Stimulated activated naive CD8-positive, alpha-beta T cell treated with anti-CD3 and anti-CD28 coated beads, Interleukin-15, Interleukin-2, amounts not matched to agents 100 ng/mL and 50 ng/mL, for 24 hours (primary cell): Measurements from ENCODE around the gene SPATA2L.

Experiments
- H3K27ac Mint-ChIP-seq: one replicate; pipeline ENCODE4 v1.8.0; 2021; ENCODE audit warnings: mild to moderate bottlenecking, mixed read lengths
- H3K27me3 Mint-ChIP-seq: one replicate; pipeline ENCODE4 v1.8.0; 2021; ENCODE audit warnings: mixed read lengths
- H3K36me3 Mint-ChIP-seq: one replicate; pipeline ENCODE4 v1.8.0; 2021; ENCODE audit warnings: low read depth, mixed read lengths
- H3K4me1 Mint-ChIP-seq: one replicate; pipeline ENCODE4 v1.8.0; 2021; ENCODE audit warnings: low read depth, mixed read lengths
- H3K4me3 Mint-ChIP-seq: one replicate; pipeline ENCODE4 v1.8.0; 2021; ENCODE audit warnings: mild to moderate bottlenecking, mixed read lengths
- H3K9me3 Mint-ChIP-seq: one replicate; pipeline ENCODE4 v1.8.0; 2021; ENCODE audit warnings: mixed read lengths

The SPATA2L gene

DNA sequence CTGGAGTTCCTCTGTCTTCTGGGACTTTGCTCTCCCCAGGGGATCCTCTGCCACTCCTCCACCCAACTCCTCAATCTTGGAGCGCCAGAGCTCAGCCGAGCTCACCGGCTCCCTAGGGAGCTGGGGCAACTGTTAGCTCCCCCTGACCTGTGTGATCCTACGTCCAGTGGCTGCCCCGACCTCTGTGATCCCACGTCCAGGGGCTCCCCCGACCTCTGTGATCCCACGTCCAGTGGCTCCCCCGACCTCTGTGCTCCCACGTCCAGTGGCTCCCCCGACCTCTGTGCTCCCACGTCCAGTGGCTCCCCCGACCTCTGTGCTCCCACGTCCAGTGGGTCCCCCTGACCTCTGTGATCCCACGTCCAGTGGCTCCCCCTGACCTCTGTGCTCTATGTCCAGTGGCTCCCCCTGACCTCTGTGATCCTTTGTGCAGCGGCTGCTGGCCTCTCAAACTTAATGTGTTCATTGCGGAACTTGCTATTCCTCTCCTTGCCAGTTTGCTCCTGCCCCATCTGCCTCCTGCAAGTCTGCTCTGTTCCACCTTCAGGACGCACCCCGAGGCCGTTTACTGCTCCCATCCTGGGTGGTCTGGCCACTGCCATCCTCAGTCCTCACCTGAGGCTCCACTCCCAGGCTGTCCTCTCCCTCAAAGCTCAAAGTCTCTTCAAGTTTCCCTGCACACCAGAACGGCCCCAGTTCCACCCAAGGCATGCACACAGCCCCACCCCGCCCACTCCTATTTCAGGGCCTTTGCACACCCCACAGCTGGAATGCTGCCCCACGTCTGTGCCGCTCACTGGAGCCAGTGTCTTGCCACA is 16.4 kb upstream of the SPATA2L start:
- Mint-ChIP-seq H3K4me1 (peaks cover 48% of the 10 kb centered on the region), H3K9me3 (no peaks in the 10 kb centered on the region), H3K27ac (no peak overlapping the region), H3K27me3 (no peaks in the 10 kb centered on the region), H3K4me3 (no peak overlapping the region), H3K36me3 (peaks cover 27% of the 10 kb centered on the region)

DNA sequence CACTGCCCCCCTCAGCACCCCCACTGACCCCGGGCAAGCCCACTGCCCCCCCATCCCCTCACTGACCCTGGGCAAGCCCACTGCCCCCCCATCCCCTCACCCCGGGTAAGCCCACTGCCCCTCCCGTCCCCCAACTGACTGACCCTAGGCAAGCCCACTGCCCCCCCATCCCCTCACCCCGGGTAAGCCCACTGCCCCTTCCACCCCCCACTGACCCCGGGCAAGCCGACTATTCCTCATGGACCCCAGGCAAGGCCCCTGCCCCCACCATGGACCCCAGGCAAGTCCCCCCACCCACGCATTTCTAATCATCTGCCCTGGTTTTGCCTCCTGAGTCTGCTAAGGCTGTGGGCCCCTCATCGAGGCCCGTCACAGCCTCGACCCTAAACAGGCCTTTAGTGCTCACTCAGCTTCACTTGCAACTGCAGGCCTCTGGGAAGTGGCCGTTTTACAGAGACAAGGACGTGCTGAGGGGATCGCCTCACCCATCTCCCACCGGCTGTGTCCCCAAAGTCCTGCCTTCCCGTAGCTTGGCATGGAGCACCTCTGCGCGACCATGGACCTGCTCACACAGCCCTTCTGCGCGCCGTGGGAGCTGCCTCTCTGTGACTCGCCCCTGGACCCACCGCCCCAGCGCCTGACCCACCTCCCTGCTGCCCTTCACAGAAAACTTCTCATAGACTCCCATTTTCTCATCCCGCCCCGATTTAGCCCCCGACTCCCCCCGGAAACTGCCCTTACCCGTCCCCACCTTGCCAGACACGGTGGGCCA is 15.6 kb upstream of the SPATA2L start:
- peaks cover 23% of the 10 kb centered on the region for H3K36me3 Mint-ChIP-seq
- H3K4me3 Mint-ChIP-seq = no peak overlapping the region
- no peak overlapping the region for H3K27ac Mint-ChIP-seq
- H3K27me3 Mint-ChIP-seq = no peaks in the 10 kb centered on the region
- H3K4me1 Mint-ChIP-seq = peaks cover 42% of the 10 kb centered on the region
- no peaks in the 10 kb centered on the region for H3K9me3 Mint-ChIP-seq

DNA sequence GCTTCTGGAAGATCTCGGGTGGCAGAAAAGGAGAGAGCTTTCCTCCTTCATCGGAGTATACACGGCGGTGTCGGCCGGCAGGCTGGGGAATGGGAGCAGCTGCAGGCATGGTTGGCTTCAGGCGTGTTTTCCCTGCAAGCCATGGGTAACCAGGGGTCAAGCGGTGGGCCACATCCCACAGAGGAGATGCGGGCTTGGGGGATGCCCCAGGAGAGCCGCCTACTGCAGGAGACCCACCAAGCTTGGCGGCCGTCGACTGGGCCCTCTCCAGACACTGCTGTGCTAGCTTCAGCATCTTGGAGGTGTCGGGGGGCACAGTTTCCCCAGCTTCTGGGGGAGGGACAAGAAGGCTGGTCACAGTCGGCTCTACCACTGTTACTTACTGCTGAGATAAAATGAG is 15.0 kb upstream of the SPATA2L start:
- no peaks in the 10 kb centered on the region for H3K27me3 Mint-ChIP-seq
- no peak overlapping the region for H3K4me3 Mint-ChIP-seq
- no peak overlapping the region for H3K27ac Mint-ChIP-seq
- no peaks in the 10 kb centered on the region for H3K9me3 Mint-ChIP-seq
- H3K36me3 Mint-ChIP-seq = peaks cover 23% of the 10 kb centered on the region
- H3K4me1 Mint-ChIP-seq = peaks cover 42% of the 10 kb centered on the region

DNA sequence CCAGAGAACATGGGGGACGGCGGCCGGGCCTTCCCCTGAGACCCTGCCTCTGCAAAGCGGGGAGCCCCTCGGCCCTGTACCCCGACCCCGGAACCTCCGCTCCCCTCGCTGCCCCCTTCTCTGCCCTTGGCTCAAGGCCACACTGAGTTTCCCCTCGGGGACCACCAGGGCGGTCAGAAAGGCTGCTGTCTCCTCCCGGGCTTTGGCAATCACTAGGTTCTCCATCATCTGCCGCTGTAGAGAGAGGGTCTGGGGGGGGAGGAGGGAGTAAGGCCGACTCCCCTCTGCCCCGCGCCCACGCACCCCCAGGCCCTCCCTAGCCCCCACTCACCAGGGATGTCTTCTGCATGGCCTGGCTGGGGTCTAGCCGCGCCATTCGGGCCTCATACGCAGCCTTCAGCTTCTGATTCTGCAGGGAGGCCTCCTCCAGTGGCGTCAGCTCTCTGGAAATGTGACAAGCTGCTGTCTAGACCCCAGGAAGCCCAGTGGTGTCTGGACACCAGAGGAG is 10.8 kb upstream of the SPATA2L start:
- H3K36me3 Mint-ChIP-seq = peaks cover 20% of the 10 kb centered on the region
- H3K27me3 Mint-ChIP-seq = no peaks in the 10 kb centered on the region
- H3K4me3 Mint-ChIP-seq = peak overlapping the region; percentile 81
- no peaks in the 10 kb centered on the region for H3K9me3 Mint-ChIP-seq
- peak overlapping the region; percentile 65 for H3K27ac Mint-ChIP-seq
- H3K4me1 Mint-ChIP-seq = peaks cover 14% of the 10 kb centered on the region

DNA sequence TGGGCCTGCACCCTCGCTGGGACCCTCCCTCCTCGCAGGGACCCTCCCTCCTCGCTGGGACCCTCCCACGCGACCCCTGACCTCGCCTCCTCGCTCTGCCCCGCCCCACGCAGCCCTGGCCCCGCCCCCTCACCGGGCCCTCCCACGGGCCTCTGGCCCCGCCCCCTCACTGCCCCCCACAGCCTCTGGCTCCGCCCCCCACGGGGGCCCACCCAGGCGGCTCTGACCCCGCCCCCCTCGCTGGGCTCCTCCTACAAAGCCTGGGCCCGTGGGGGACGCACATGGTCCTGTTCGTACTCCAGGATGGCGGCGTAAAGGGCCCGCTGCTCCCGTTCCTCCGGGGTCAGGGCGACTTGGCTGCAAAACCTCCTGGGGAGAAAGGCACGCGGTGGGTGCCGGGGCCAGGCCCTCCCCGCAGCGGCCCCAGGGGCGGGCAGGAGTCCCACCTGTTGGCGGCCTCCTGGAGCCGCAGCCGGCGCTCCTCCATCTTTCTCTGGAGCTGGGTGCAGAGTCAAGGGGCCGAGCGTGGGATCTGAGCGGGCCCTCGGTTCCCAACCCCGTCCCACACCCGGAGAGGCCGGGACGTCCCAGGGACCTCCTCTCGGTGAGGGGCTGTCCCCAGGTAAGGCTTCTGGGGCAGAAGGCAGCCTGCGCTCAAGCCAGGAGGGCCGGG is 10.2 kb upstream of the SPATA2L start:
- Mint-ChIP-seq H3K4me1 (peaks cover 12% of the 10 kb centered on the region), H3K36me3 (peaks cover 17% of the 10 kb centered on the region), H3K4me3 (peak overlapping the region; percentile 81), H3K27ac (peak overlapping the region; percentile 65), H3K9me3 (no peaks in the 10 kb centered on the region), H3K27me3 (no peaks in the 10 kb centered on the region)

DNA sequence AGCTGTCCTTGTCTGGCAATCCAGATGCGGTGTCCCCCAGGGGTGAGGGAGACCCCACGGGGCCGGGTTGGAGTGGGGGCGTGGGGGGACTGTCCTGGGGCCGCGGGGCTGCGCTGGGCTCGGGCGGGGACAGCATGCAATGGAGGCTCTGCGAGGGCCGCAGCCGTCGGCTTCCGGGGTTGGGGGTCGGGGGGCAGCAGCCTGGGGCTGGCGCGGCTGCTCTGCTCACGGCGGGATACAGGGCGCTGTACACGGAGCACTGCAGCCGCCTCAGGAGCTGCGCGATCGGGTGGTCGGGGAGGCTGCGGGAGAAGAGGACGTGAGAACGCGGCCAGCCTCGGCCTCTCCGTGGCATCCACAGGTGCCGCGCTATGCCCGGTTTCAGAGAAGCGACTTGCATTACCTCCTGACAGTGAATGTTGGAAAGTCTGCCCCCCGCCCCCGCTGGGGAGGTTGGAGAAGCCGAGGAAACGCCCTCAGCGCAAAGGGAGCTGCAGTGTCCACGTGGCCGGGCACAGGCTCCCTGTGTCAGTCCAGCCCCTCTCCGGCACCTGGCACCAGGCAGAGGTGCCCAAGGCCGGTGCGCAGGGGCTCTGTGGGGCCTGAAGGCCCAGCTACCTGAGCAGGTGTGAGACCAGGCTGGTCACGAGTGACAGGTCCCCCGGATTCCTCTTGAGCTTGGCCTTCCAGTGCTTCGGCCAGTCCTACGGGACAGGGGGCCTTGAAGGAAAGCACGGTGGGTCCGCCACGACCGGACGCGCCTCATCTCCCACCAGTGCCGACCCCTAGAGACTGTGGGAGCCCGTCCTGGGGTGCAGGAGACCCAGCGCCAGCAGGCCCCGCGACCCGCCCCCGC is 9.4 kb upstream of the SPATA2L start:
- Mint-ChIP-seq H3K27me3 (no peaks in the 10 kb centered on the region), H3K4me1 (peaks cover 18% of the 10 kb centered on the region), H3K27ac (no peak overlapping the region), H3K4me3 (no peak overlapping the region), H3K9me3 (no peaks in the 10 kb centered on the region), H3K36me3 (peaks cover 12% of the 10 kb centered on the region)

DNA sequence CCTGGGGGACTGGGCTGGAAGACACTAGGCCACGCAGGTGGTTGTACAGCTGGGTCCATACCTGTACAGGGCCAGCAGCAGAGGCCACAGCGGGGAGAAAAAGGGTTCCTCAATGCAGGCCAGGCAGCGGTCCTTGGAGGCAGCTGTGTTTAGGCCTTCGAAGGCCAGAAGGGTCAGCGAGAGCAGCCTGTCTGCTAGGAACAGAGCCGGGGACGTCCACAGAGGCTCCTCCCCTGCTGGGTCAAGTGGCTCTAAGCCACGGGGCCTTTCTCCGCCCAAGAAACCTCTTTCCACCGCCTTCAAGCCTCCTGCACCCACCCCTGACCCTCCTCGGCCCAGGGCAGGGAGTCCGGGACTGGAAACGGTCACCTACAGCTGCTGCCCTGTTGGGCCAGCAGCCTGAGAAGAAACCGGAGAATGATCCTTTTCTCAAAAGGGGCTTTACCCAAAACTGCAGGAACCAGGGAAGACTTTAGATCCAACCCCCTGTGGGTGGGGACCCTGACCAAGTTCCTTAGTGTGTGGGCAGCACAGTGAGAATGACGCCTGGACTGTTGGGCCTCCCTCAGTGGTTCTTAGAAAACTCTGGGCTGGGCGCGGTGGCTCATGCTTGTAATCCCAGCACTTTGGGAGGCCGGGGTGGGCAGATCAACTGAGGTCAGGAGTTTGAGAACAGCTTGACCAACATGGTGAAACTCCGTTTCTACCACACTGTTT is 8.4 kb upstream of the SPATA2L start:
- Mint-ChIP-seq H3K27ac (no peak overlapping the region), H3K9me3 (no peaks in the 10 kb centered on the region), H3K27me3 (no peaks in the 10 kb centered on the region)

DNA sequence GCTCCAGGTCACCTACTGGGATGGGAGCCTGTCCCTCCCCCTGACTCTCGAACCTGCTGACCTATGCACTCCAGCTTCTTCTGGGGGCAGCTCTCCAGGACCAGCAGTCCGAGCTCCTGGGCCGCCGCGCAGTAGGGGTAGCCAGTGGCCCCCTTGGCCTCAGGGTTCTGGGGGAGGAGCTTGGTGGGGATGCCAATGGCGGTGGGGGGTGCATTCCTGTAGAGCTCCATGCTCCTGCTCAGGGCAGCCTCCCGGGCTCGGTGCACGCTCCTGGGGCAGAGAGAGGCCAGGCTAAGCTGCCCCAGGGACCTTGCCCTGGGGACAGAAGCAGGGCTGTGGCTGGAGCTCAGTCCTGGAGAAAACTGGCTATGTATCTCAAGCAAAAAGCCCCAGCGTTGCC is 7.7 kb upstream of the SPATA2L start:
- H3K4me3 Mint-ChIP-seq = no peak overlapping the region
- peaks cover 11% of the 10 kb centered on the region for H3K4me1 Mint-ChIP-seq
- H3K27ac Mint-ChIP-seq = no peak overlapping the region
- no peaks in the 10 kb centered on the region for H3K27me3 Mint-ChIP-seq
- no peaks in the 10 kb centered on the region for H3K9me3 Mint-ChIP-seq
- H3K36me3 Mint-ChIP-seq = peaks cover 2% of the 10 kb centered on the region

More for the DNA sequence above, 8.4 kb upstream of the SPATA2L start:
- H3K4me1 Mint-ChIP-seq = peaks cover 19% of the 10 kb centered on the region
- H3K4me3 Mint-ChIP-seq = no peak overlapping the region
- H3K36me3 Mint-ChIP-seq = peaks cover 9% of the 10 kb centered on the region

DNA sequence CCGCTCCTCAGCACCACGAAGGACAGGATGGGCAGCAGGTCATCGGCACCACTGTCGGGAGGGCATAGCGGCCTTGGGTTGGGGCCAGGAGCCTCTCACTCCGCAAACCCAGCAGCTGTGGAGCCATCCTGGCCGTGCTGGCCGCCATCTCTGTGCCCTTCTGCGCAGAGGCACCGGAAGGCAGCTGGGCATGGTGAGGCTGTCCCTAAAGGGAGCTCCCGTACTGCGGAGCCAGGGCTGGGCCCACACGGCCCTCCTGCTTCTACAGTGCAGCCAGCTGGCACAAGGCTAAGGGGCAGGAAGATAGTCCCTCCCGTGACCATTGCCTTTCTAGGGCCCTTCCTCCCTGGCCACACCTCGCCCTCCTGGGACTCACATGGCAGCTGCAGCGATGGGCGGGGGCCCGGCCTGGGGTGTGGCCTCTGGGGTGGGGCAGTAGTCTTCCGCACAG is 7.0 kb upstream of the SPATA2L start:
- H3K4me1 Mint-ChIP-seq = peaks cover 9% of the 10 kb centered on the region
- H3K27ac Mint-ChIP-seq = no peak overlapping the region
- no peak overlapping the region for H3K4me3 Mint-ChIP-seq
- no peaks in the 10 kb centered on the region for H3K9me3 Mint-ChIP-seq
- no peaks in the 10 kb centered on the region for H3K27me3 Mint-ChIP-seq
- H3K36me3 Mint-ChIP-seq = no peaks in the 10 kb centered on the region

DNA sequence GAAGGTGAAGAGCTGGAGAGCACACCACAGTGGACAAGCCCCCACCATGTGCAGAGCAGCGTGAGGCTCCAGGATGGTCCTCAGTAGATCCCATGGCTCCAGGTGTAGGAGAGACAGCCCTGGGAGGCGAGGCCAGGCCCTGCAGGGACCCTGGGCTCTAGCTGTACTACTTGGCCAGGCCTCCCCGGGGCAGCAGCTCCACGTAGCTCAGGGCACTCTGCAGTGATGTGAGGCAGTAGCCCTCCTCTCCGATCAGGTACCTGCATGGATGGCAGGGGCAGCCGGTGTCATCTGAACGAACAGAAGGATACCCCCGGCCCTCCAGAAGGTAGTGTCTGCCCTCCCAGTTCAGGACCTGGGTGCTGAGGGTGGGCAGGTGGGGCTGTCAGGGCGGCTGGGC is 6.2 kb upstream of the SPATA2L start:
- no peak overlapping the region for H3K27ac Mint-ChIP-seq
- no peak overlapping the region for H3K4me3 Mint-ChIP-seq
- H3K9me3 Mint-ChIP-seq = no peaks in the 10 kb centered on the region
- no peaks in the 10 kb centered on the region for H3K27me3 Mint-ChIP-seq
- no peaks in the 10 kb centered on the region for H3K36me3 Mint-ChIP-seq
- peaks cover 9% of the 10 kb centered on the region for H3K4me1 Mint-ChIP-seq

DNA sequence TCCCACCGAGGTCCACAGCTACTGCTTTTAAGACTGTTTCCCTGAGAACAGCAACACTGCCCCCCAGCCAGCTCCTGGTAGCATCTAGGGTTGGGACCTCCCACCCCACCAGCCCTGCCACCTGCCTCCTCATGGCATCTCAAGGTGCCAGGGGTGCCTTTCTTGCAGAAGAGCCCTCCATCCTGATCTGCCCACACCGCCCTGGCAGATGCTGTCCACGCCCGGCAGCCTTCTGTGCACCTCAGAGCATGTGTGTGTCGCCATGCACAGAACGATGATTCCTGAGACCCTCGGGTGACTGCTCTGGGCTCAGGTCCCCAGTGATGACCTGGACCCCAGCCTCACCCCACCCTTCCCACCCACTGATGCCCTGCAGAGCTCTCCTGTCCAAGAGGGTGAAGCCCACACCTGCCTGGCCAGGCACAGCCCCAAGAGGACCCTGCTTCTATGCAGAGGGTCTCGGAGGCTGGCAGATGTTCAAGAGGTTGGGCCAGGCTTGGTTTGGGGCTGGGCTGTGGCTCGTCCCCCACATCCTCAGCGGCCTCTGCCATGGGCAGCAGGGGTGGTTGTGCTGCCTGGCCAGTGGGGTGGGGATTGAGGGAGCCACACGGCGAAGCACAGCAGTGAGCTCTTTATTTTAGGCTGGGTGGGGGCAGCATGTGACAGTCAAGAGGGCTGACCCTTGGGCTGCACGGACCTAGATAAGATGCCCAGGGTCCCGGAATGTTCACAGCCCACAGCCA is 5.2 kb upstream of the SPATA2L start:
- H3K36me3 Mint-ChIP-seq = no peaks in the 10 kb centered on the region
- H3K9me3 Mint-ChIP-seq = no peaks in the 10 kb centered on the region
- H3K27me3 Mint-ChIP-seq = no peaks in the 10 kb centered on the region
- no peak overlapping the region for H3K4me3 Mint-ChIP-seq
- no peak overlapping the region for H3K27ac Mint-ChIP-seq
- peaks cover 16% of the 10 kb centered on the region for H3K4me1 Mint-ChIP-seq

DNA sequence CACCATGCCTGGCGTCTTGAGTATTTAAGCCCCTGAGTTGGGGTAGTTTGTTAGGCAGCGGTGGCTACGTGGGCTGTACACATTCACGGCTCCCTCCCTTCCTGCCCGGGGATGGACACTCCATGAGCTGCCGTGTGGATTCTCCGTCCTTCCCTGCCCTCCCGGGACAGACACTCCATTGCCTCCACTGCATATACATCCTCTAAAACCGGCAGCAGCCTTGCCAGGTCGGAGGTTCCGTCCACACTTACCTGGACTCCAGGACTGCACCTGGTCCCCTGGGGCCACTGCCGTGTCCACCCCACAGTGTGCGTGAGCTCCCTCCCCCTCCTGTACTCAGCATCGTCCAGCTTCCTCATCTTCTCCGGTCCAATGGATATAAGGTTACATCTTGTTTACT is 3.5 kb upstream of the SPATA2L start:
- no peaks in the 10 kb centered on the region for H3K36me3 Mint-ChIP-seq
- H3K4me3 Mint-ChIP-seq = no peak overlapping the region
- H3K27me3 Mint-ChIP-seq = no peaks in the 10 kb centered on the region
- no peak overlapping the region for H3K27ac Mint-ChIP-seq
- H3K4me1 Mint-ChIP-seq = peaks cover 21% of the 10 kb centered on the region
- no peaks in the 10 kb centered on the region for H3K9me3 Mint-ChIP-seq

DNA sequence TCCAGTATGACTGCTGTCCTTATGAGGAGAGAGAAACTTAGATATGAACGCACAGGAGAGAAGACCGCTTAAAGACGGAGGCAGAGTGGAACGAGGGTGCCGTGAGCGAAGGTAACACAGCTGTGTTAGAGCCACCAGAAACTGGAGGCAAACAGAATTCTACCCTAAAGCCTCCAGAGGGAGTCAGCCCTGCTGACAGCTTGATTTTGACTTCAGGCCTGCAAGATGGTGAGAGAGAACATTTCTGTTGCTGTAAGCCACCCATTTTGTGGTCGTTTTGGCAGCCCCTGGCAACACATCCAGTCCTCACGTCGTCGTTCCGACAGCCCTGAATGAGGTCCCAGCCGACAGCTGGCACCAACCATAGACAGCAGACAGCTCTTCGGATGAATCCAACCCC is 2.8 kb upstream of the SPATA2L start:
- Mint-ChIP-seq H3K4me1 (peaks cover 24% of the 10 kb centered on the region), H3K27ac (no peak overlapping the region), H3K4me3 (no peak overlapping the region), H3K36me3 (peaks cover under 1% of the 10 kb centered on the region), H3K9me3 (no peaks in the 10 kb centered on the region), H3K27me3 (no peaks in the 10 kb centered on the region)
